ENCODE results near the gene CERS6. TPM values are rescaled to one million over a fixed set of nuclear protein-coding genes. Genes with fewer than 3 reads are reported as not detected.

CERS6 gene
- total and polyA plus RNA-seq, 4 donors: 4.3 to 25.8 (median 13.6) TPM

DNA sequence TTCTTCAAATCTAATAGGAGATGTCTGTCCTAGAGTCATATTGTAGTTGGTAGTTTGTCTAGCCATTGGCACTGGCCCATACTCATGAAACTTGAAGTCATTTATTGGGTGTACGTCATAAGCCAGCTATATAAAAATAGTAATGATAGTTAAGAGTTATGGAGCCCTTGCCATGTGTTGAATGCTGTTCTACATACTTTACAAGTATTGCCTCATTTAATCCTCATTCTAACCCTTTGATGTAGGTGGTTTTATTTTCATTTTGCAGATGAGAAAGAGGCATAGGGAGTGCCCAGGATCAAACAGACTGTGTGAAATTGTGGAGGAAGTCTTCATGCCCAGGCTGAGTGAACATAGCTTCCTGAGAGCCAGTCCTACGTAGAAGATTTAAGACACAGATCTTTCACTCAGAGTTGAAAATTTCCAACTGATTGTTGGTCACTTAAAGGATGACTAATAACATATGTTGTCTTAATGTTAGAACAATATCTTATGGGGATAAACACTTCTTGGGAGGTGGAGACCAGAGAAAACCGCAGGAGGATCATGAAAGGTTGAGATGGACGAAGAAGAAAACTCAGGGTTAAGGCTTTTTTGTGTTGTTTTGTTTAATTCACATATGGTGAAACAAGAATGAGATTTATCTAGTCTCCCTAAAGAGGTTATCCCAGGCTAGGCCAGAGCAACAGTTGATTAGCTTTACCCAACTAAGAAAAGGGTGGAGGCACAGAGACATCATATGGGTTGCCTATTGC, 156.0 kb downstream of the CERS6 start:
- H3K4me3 ChIP-seq: no peak overlapping the region
- WGBS, 2 donors: 93 to 97% methylated on average over 4 of the region's 4 CpGs

DNA sequence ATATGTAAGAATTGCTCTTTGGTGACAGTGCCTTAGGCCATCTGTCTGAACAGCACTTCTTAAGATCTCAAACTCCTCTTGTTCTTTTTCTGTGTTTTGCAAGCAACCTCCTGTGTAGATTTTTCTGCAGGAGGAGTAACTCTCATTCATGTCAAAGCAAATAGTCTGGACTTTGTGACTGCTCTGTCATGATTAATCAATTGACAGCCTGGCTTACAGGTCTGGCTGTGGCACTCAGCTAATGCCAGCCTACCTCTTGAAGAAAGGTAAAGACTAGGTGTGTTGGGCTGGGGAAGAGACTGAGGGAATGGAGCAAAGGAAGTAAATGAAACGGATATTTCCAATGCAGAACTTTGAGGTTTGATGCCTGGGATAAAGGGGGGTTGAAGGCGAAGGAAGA, 156.6 kb downstream of the CERS6 start:
- Histone ChIP-seq H3K27me3 (ENCODE audit: control insufficient read depth in 3 of 3, insufficient read depth in 3 of 3, low read length in 2 of 3) (no peaks in the 10 kb centered on the region), H3K27ac (ENCODE audit: low read depth in 1 of 2, low read length in 1 of 2) (peak overlapping the region in 1 of 2 donors; percentile 12), H3K4me1 (ENCODE audit: control insufficient read depth in 5 of 5, insufficient read depth in 5 of 5, low read length in 5 of 5) (peaks cover 0 to 9% (median 0%) of the 10 kb centered on the region in 5 donors), H3K36me3 (ENCODE audit: control insufficient read depth in 4 of 4, insufficient read depth in 4 of 4, low read length in 4 of 4) (peaks cover 0 to 5% (median 2%) of the 10 kb centered on the region in 4 donors), H3K9me3 (ENCODE audit: control insufficient read depth in 4 of 4, insufficient read depth in 3 of 4, low read length in 3 of 4) (peaks cover 0 to 2% (median 0%) of the 10 kb centered on the region in 4 donors), H3K9ac (ENCODE audit: insufficient read depth in 1 of 2, low read length in 2 of 2) (no peak overlapping the region), H3K4me3 (no peak overlapping the region)
- WGBS, 2 donors: 95 to 97% methylated on average over 2 of the region's 2 CpGs
- DNase-seq: no peak
- no peak for ATAC-seq (ENCODE audit: insufficient read depth, low FRiP score)
- no peak for TF ChIP-seq CTCF (IDR thresholded peaks at IDR 0.05; ENCODE audit: control extremely low read depth, extremely low read depth)

More for the DNA sequence above, 156.0 kb downstream of the CERS6 start:
- DNase-seq (no peak), ATAC-seq (ENCODE audit: insufficient read depth, low FRiP score) (no peak)
- Histone ChIP-seq H3K9me3 (ENCODE audit: control insufficient read depth in 4 of 4, insufficient read depth in 3 of 4, low read length in 3 of 4) (peaks cover 0 to 2% (median 0%) of the 10 kb centered on the region in 4 donors), H3K27me3 (ENCODE audit: control insufficient read depth in 3 of 3, insufficient read depth in 3 of 3, low read length in 2 of 3) (no peaks in the 10 kb centered on the region), H3K27ac (ENCODE audit: low read depth in 1 of 2, low read length in 1 of 2) (peak overlapping the region in 1 of 2 donors; percentile 16), H3K4me1 (ENCODE audit: control insufficient read depth in 5 of 5, insufficient read depth in 5 of 5, low read length in 5 of 5) (peaks cover 0 to 9% (median 0%) of the 10 kb centered on the region in 5 donors), H3K9ac (ENCODE audit: insufficient read depth in 1 of 2, low read length in 2 of 2) (no peak overlapping the region), H3K36me3 (ENCODE audit: control insufficient read depth in 4 of 4, insufficient read depth in 4 of 4, low read length in 4 of 4) (peaks cover 0 to 5% (median 2%) of the 10 kb centered on the region in 4 donors)
- TF ChIP-seq CTCF (IDR thresholded peaks at IDR 0.05; ENCODE audit: control extremely low read depth, extremely low read depth): no peak

DNA sequence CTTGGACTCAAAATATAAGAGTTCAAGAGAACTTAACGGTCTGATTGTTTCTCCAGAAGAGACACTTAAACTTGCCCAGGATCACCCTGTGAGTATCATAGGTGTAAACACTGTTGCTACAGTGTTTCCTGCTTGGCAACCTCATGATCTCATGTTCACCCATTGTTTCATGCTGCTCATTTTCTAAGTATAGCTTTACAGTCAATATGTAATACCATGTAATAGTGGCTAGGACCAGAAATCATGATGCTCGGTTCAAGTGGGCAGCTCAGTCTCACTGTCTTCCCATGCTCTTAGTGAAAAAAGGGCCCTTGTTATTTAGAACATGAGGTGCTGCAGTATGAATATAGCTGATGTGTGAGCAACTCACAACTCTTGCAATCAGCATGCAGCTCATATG, 157.5 kb downstream of the CERS6 start:
- H3K4me1 ChIP-seq (ENCODE audit: control insufficient read depth in 5 of 5, insufficient read depth in 5 of 5, low read length in 5 of 5): peaks cover 0 to 9% (median 0%) of the 10 kb centered on the region in 5 donors
- no peak for ATAC-seq (ENCODE audit: insufficient read depth, low FRiP score)
- H3K4me3 ChIP-seq: no peak overlapping the region
- DNase-seq: peak in 1 of 3 donors; percentile 8
- peaks cover 0 to 5% (median 2%) of the 10 kb centered on the region in 4 donors for H3K36me3 ChIP-seq (ENCODE audit: control insufficient read depth in 4 of 4, insufficient read depth in 4 of 4, low read length in 4 of 4)
- no peak overlapping the region for H3K9ac ChIP-seq (ENCODE audit: insufficient read depth in 1 of 2, low read length in 2 of 2)
- TF ChIP-seq CTCF (IDR thresholded peaks at IDR 0.05; ENCODE audit: control extremely low read depth, extremely low read depth): no peak
- 82 to 87% methylated on average over 2 of the region's 2 CpGs for WGBS, 2 donors
- H3K27ac ChIP-seq (ENCODE audit: low read depth in 1 of 2, low read length in 1 of 2): peak overlapping the region in 1 of 2 donors; percentile 33
- H3K27me3 ChIP-seq (ENCODE audit: control insufficient read depth in 3 of 3, insufficient read depth in 3 of 3, low read length in 2 of 3): no peaks in the 10 kb centered on the region
- peaks cover 0 to 4% (median under 1%) of the 10 kb centered on the region in 4 donors for H3K9me3 ChIP-seq (ENCODE audit: control insufficient read depth in 4 of 4, insufficient read depth in 3 of 4, low read length in 3 of 4)

Data from lung (tissue), 12 donors.